PC-9 (cell line): ENCODE results near the gene PRKD1. TPM values are rescaled to one million over a fixed set of nuclear protein-coding genes. Genes with fewer than 3 reads are reported as not detected.

ENCODE experiments used
- BruUV-seq: library from RNA; stranded (reverse); fragments of 400-500 nt; replicated peaks from 2 replicates; lab custom pipeline; 2021; lab: Mats Ljungman, UMichigan
- CTCF ChIA-PET: fragments of 300-600 bp; sonication (Branson Sonifier 250); formaldehyde crosslinking; loops from one replicate; lab custom pipeline; 2022; ENCODE audit warnings: antibody characterized with exemption; lab: Charles Lee
- POLR2A ChIA-PET: fragments of 300-600 bp; sonication (Branson Sonifier 250); formaldehyde crosslinking; loops from one replicate; lab custom pipeline; 2022; ENCODE audit warnings: antibody characterized with exemption; ENCODE audit not compliant: unreplicated experiment; lab: Charles Lee
- DNase-seq, 2 experiments: peaks; one replicate each; pipeline versions ENCODE4 v3.0.0 to v3.0.0-alpha.2; 2015 to 2022; ENCODE audit warnings: mixed read lengths in 1 of 2
- H2AFZ ChIP-seq: fragments of 200-600 bp; sonication (generic); 2 replicates; pipeline ENCODE4 v1.8.1; 2017; ENCODE audit warnings: antibody characterized with exemption
- H3F3A ChIP-seq: fragments of 200-600 bp; sonication (generic); 2 replicates; pipeline ENCODE4 v1.8.1; 2017; ENCODE audit warnings: antibody characterized with exemption, mild to moderate bottlenecking, low read depth; ENCODE audit not compliant: insufficient read depth
- H3K27ac ChIP-seq: fragments of 200-600 bp; sonication (generic); 2 replicates; pipeline ENCODE4 v1.6.1; 2016; ENCODE audit warnings: mixed run types
- H3K27me3 ChIP-seq: fragments of 200-600 bp; sonication (generic); 2 replicates; pipeline ENCODE4 v1.6.1; 2016; ENCODE audit warnings: low read depth, mixed run types; ENCODE audit not compliant: insufficient read depth
- H3K36me3 ChIP-seq: fragments of 200-600 bp; sonication (generic); 2 replicates; pipeline ENCODE4 v1.6.1; 2016; ENCODE audit warnings: low read depth, mixed run types
- H3K4me1 ChIP-seq: fragments of 200-600 bp; sonication (generic); replicated peaks from 2 replicates; pipeline ENCODE4 v1.6.1; 2016; ENCODE audit warnings: mixed run types; ENCODE audit not compliant: insufficient read depth
- H3K4me2 ChIP-seq: fragments of 200-600 bp; sonication (generic); 2 replicates; pipeline ENCODE4 v1.6.1; 2017; ENCODE audit warnings: mixed run types
- H3K4me3 ChIP-seq: fragments of 200-600 bp; sonication (generic); 2 replicates; pipeline ENCODE4 v1.6.1; 2016; ENCODE audit warnings: mixed run types
- H3K79me2 ChIP-seq: fragments of 200-600 bp; sonication (generic); 2 replicates; pipeline ENCODE4 v1.6.1; 2017; ENCODE audit warnings: low read depth, mixed run types
- H3K9me2 ChIP-seq: fragments of 200-600 bp; sonication (generic); 2 replicates; pipeline ENCODE4 v1.8.1; 2017; ENCODE audit warnings: mild to moderate bottlenecking; ENCODE audit not compliant: insufficient read depth
- H3K9me3 ChIP-seq: fragments of 200-600 bp; sonication (generic); 2 replicates; pipeline ENCODE4 v1.8.1; 2016; ENCODE audit warnings: low read depth; ENCODE audit not compliant: insufficient read depth
- H4K20me1 ChIP-seq: fragments of 200-600 bp; sonication (generic); 2 replicates; pipeline ENCODE4 v1.8.1; 2017; ENCODE audit not compliant: insufficient read depth
- EZH2 ChIP-seq: fragments of 200-600 bp; sonication (generic); IDR thresholded peaks from 2 replicates; pipeline ENCODE4 v1.8.0; 2017; ENCODE audit warnings: antibody characterized with exemption, low read depth
- intact Hi-C: fragments of 100-400 bp; cut with micrococcal nuclease; formaldehyde crosslinking; loops from one replicate; pipeline ENCODE4 v1.10.0; 2022; ENCODE audit not compliant: unreplicated experiment
- total RNA-seq: library from RNA; stranded (reverse); gene quantifications from 2 replicates; pipeline ENCODE4 v1.2.3, GENCODE V29; 2021
- TF ChIP-seq, protein P1 (sequence below): fragments of 200-600 bp; sonication (generic); conservative IDR thresholded peaks from 2 replicates; pipeline ENCODE4 v1.6.1; 2017; ENCODE audit warnings: mixed run types, antibody characterized with exemption, mild to moderate bottlenecking, moderate library complexity

Gene PRKD1
- total RNA-seq, 1 experiment from 2014 or later: 0.98 TPM

DNA sequence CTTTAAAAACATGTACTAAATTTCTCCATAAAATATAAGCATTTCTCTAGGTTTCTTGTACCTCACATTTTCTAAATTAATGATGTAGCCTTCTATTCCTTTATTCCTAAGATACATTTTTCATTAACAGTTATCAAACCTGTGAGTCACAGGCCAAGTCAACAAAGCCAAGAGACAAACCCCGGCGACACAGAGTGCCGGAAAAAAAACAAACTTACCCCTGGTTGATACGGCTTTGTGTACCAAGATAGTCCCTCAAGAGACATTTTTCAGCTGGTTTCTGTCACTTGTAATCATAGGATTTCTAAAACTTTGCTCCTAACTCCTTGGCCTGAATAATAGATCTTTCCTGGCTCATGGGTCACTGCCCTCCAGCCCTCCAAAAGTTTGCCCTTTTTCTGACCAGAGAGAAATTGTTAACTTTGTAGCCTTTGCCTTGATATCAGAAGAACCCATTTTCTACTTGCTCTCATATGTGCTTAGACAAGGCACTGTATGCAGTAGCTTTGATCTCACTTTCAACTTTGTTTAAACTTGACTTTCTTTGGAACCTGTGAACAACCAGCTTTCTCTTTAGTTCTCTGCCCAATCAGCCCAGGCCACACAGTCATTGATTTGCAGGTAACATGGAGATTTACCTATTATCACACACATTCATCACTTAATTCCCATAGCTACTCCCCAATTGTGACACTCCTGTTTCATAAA is 172.2 kb downstream of the PRKD1 start:
- Histone ChIP-seq H3K27me3 (no peaks in the 10 kb centered on the region), H3K27ac (no peak overlapping the region), H3K4me2 (no peak overlapping the region), H4K20me1 (no peaks in the 10 kb centered on the region), H3F3A (no peaks in the 10 kb centered on the region), H3K4me3 (no peak overlapping the region), H3K36me3 (no peaks in the 10 kb centered on the region), H2AFZ (no peak overlapping the region), H3K79me2 (no peaks in the 10 kb centered on the region), H3K9me2 (no peaks in the 10 kb centered on the region), H3K4me1 (no peaks in the 10 kb centered on the region), H3K9me3 (no peaks in the 10 kb centered on the region)
- no peak for DNase-seq
- CTCF ChIA-PET: no interaction called here
- POLR2A ChIA-PET: no interaction called here
- intact Hi-C loops: no loop called here
- TF ChIP-seq, protein P1, sequence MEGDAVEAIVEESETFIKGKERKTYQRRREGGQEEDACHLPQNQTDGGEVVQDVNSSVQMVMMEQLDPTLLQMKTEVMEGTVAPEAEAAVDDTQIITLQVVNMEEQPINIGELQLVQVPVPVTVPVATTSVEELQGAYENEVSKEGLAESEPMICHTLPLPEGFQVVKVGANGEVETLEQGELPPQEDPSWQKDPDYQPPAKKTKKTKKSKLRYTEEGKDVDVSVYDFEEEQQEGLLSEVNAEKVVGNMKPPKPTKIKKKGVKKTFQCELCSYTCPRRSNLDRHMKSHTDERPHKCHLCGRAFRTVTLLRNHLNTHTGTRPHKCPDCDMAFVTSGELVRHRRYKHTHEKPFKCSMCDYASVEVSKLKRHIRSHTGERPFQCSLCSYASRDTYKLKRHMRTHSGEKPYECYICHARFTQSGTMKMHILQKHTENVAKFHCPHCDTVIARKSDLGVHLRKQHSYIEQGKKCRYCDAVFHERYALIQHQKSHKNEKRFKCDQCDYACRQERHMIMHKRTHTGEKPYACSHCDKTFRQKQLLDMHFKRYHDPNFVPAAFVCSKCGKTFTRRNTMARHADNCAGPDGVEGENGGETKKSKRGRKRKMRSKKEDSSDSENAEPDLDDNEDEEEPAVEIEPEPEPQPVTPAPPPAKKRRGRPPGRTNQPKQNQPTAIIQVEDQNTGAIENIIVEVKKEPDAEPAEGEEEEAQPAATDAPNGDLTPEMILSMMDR: no peak
- no peak for TF ChIP-seq EZH2
- BruUV-seq: no TSS peak

DNA sequence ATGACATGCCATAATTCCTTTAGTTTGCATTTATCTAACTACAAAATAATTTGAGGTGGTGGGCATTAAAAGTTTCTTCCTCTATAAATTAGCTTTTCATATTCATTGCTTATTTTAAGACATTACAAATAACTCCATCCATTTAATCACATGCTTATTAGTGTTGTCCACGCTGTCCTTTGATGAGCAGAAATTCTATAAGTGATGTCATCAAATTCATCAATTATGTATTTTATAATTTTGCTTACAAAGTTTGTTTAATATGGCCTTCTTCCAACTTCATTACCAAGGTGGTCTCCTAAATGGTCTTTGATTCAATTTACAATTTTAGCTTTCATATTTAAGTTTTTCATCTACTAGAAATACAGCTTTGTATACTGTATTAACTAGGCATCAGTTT is 173.5 kb downstream of the PRKD1 start:
- CTCF ChIA-PET: no interaction called here
- POLR2A ChIA-PET: no interaction called here

DNA sequence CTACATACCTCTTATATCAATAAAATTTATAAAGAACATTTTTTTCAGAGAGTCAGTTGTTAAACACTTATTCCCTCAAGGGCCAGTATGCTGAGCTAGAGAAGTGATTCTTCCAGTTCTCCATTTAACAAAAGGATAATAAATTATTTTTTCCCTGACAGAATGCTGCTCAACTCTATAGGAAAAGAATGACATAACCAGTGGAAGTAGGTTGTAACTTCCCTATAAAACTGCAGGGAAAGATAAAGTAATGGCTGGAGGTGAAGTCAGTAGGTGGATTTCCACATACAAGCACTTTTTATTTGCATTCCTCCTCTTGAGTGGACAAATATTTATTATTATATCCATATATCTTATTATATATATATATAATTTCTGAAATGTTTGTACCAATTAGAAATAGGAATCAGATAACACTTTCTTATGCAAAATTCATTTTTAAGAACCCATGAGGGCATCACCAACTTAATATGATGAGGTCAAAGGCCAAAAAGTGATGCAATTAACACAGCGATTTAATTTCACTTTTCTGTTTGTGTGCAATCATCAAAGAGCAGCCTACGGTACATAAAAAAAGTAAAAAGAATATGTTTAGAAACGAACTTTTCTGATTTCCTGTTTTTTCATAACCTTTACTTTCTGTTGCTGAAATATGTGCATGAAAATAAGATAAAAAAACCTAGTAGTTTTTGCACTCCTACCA is 175.3 kb downstream of the PRKD1 start:
- Histone ChIP-seq H3K36me3 (no peaks in the 10 kb centered on the region), H3K4me3 (no peak overlapping the region), H4K20me1 (no peaks in the 10 kb centered on the region), H3F3A (no peaks in the 10 kb centered on the region), H3K9me2 (no peaks in the 10 kb centered on the region), H2AFZ (no peak overlapping the region), H3K27me3 (no peaks in the 10 kb centered on the region), H3K27ac (no peak overlapping the region), H3K9me3 (no peaks in the 10 kb centered on the region), H3K4me1 (no peaks in the 10 kb centered on the region), H3K79me2 (no peaks in the 10 kb centered on the region), H3K4me2 (no peak overlapping the region)
- ChIA-PET CTCF (no interaction called here), POLR2A (no interaction called here)
- no TSS peak for BruUV-seq
- DNase-seq: no peak
- intact Hi-C loops: no loop called here
- TF ChIP-seq, protein P1: no peak
- no peak for TF ChIP-seq EZH2

More for the DNA sequence above, 173.5 kb downstream of the PRKD1 start:
- Histone ChIP-seq H4K20me1 (no peaks in the 10 kb centered on the region), H3K4me1 (no peaks in the 10 kb centered on the region), H3K36me3 (no peaks in the 10 kb centered on the region), H2AFZ (no peak overlapping the region), H3K4me3 (no peak overlapping the region), H3K9me2 (no peaks in the 10 kb centered on the region), H3K79me2 (no peaks in the 10 kb centered on the region), H3F3A (no peaks in the 10 kb centered on the region), H3K27ac (no peak overlapping the region), H3K9me3 (no peaks in the 10 kb centered on the region), H3K27me3 (no peaks in the 10 kb centered on the region), H3K4me2 (no peak overlapping the region)
- BruUV-seq: no TSS peak
- no peak for DNase-seq
- no peak for TF ChIP-seq EZH2
- intact Hi-C loops: no loop called here
